DMS53 (cell line): ENCODE results near the gene CARMIL3.
A peak's percentile ranks its signal among the peaks of the same experiment; 100 is the strongest.

Experiments
- DNase-seq: peaks from one replicate; lab custom pipeline; 2025; lab: John Stamatoyannopoulos, UW

Gene CARMIL3

DNA sequence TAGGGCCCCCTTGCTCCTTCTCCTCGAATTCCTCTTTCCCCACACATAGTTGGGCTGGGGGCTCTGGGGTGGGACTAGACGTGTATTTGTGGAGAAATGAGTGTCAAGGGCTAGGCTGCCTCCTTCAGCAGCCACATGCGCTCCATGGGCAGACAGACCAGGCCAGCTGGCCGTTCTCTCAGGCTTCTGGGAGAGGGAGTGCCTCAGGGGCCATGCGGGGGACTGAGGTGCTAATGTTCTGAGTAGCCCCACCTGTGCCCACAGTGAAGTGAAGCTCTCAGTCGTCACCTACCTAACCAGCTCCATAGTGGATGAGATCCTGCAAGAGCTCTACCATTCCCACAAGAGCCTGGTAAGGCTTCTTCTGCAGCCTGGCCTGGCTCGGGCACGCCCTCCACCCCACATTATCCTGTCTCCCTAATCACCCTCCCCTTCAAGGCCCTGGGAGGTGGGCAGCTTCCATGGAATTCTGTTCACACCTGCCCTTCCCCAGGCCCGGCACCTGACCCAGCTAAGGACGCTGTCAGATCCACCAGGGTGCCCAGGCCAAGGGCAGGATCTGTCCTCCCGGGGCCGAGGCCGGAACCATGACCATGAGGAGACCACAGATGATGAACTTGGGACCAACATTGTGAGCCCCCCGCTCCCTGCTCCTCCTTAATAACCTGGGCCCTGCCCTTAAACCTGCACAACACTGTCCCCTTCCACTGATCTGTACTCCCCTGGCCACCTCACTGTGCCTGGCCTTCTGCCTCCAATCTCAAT, 10.6 kb downstream of the CARMIL3 start:
- DNase-seq = no peak

- no peak for DNase-seq
These were observed 11.5 kb downstream of the CARMIL3 start for GRCh38 chr14:24063263-24063836.

DNA sequence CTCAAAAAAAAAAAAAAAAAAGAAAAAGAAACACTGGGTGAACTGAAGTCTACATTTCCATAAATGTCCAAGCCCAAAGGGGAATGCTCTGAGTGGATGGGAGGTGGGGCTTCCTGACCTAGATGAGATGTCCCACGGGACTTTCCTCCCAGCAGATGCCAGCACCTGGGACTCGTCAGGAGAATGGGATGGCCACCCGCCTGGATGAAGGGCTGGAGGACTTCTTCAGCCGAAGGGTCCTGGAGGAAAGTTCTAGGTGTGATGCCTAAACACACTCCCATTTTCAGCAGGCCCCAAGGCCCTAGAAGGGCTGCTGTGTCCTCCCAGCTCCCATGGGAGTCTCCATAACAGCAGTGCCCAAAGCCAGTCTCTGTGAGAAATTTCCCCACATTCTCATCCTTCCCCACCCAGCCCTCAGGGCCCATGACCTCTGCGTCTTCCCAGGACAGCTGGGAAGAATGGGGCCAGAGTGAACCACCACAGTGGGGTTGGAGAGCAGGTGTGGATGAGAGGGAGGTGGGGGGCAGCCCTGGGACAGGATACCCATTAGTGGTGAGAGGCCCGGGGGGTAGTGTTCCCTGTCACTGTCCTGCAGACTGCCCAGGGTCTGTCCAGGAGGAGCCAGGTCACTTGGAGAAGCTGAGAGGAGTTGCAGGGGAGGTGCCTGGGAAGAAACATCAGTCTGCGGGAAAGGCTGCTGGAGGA, 12.4 kb downstream of the CARMIL3 start:
- DNase-seq = no peak

DNA sequence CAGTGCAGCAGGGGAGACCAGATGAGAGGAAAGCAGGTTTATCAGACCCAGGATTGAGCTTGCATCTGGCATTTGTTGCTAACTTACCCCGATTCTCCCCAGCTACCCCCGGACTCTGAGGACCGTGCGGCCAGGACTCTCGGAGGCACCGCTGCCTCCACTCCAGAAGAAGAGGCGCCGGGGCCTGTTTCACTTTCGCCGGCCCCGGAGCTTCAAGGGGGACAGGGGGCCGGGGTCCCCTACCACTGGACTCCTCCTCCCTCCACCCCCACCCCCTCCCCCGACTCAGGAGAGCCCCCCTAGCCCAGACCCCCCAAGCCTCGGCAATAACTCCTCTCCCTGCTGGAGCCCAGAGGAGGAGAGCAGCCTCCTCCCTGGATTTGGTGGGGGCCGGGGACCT, 13.0 kb downstream of the CARMIL3 start:
- no peak for DNase-seq

DNA sequence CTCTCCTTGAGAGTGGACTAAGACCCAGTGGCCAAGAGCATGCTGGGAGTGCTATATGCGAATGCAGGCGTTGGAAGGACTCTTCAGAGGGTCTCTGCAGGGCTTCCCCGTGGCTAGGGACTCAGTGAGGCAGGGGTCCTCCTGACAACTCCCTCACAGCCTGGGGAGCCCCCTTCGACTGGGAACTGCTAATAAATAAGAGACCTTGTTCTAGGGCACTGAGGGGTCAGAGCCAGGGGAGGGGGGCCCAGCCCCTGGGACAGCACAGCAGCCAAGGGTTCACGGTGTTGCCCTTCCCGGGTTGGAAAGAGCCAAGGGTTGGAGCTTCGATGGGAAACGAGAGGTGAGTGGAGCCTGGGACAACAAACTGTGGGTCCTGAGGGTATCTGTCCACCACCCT, 13.6 kb downstream of the CARMIL3 start:
- no peak for DNase-seq

DNA sequence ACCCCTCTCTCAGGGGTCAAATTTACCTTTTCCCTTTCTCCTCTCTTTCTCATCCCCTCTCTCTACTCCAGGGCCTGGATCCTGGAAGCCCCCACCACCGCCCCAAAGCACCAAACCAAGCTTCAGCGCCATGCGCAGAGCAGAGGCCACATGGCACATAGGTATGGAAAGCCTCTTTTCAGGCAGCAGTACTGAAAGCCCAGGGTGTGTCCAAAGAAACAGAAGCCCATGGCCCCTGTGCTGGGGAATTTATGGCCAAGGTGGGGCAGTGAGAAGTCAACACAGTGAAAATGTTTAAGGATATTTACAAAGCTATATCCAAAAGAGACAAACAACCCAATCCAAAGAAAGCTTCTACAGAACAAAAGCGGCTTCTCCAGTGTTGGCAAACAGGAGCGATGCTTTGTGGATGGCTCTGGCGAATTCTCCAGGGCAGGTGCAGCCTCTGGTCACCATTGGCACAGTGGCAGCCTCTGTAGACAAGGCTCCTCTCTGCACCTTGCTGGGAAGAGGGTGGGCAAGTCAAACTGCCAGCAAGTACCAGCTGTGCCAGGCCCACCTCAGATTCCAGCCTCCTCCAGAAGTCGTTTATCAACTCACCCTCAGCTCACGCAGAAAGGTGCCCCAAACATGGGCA, 14.8 kb downstream of the CARMIL3 start:
- peak; percentile 14 for DNase-seq

GRCh38 chr14:24067133-24068082, 15.6 kb downstream of the CARMIL3 start:
- DNase-seq = peak; percentile 35

GRCh38 chr14:24068711-24069410, 17.1 kb downstream of the CARMIL3 start:
- no peak for DNase-seq

GRCh38 chr14:24069411-24069735, 17.6 kb downstream of the CARMIL3 start:
- DNase-seq = no peak

- DNase-seq = peak; percentile 6
These were observed 18.7 kb downstream of the CARMIL3 start for GRCh38 chr14:24070285-24071143.

GRCh38 chr14:24071144-24071697, 19.4 kb downstream of the CARMIL3 start, which contains the start of gene CPNE6:
CPNE6 (plus strand) TSS chr14:24071562; CDS start chr14:24072937, 1,375 bp downstream.
- DNase-seq = no peak

GRCh38 chr14:24071836-24072430, 20.1 kb downstream of the CARMIL3 start:
- DNase-seq = no peak

GRCh38 chr14:24072436-24072835, 20.6 kb downstream of the CARMIL3 start:
- DNase-seq = no peak

DNA sequence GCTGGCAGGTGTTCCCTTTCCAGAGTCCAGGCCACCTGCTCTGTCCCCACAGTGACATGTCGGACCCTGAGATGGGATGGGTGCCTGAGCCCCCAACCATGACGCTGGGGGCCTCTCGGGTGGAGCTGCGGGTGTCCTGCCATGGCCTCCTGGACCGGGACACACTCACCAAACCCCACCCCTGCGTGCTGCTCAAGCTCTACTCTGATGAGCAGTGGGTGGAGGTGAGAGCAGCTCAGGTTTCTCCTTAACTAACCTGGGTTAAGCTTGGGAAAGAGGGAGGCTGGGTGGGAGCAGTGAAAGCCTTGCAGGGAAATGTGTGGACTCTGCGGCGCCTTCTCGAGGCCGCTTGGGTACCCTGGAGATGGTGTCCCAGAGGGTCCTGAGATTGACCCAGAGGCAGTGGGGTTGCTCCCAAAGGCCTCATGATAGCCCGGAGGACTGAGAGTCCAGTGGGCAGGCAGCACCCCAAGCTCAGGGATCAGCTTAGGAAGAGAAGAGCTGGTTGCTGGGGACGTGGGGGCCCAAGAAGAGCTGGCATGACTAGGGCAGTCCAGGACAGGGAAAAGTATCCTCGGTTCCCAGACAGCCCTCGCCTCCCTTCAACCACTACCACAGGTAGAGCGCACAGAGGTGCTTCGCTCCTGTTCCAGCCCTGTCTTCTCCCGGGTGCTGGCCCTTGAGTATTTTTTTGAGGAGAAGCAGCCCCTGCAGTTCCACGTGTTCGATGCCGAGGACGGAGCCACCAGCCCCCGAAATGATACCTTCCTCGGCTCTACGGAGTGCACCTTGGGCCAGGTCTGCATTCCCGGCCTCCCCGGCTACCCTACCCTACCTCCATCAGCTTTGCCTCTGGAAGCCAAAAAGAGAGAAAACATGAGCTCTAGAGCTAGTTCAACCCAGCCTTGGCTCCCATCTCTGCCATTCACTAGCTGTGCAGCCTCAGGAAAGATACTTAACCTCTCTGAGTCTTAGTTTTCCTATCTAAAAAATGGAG, 21.4 kb downstream of the CARMIL3 start:
- no peak for DNase-seq

DNA sequence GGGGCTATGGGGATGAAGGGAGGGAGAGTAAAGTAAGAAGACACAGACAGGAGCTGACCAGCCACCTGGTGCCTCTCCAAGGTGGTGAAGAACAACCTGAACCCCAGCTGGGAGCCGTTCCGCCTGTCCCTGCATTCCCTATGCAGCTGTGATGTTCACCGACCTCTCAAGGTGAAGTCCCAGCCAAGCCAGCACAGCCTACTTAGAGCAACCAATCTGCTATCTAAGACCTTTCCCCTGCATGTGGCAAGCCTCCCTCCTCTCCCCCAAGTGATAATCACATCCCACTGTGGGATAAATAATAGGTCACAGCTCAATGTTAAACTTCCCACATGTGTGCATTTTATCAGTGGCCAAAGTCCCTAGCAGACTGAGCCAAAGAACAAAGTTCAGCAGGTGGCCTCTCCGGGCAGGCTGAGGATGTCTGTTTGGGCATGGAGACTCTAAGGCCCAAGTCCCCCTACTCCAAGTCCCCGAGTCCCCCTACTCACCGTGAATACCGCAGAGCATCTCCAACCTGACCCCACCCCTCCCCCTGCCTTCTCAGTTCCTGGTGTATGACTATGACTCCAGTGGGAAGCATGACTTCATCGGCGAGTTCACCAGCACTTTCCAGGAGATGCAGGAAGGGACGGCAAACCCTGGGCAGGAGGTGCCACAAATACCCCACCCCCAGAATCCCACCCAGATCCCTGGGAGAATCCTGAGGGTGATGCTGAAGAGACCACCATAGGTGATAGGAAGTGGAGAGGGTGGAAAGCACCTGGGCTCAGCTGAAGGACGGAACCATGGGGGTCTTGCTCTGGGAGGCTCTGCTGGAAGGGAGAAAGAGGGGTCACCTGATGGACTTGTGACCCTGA, 23.0 kb downstream of the CARMIL3 start:
- DNase-seq = no peak

- DNase-seq = peak; percentile 13
These were observed 23.9 kb downstream of the CARMIL3 start for GRCh38 chr14:24075485-24076301.
